Hepatocyte (in vitro differentiated cells): Measurements from ENCODE around the gene PEX7. TPM values are rescaled to one million over a fixed set of nuclear protein-coding genes. Genes with fewer than 3 reads are reported as not detected.

Source experiments
- DNase-seq: peaks from one replicate; pipeline ENCODE4 v3.0.0-alpha.2; 2016; ENCODE audit warnings: low spot score
- H2AFZ ChIP-seq: fragments of 200-600 bp; sonication (generic); 2 replicates; pipeline ENCODE4 v1.6.0; 2016; ENCODE audit warnings: antibody characterized with exemption, mild to moderate bottlenecking
- H3K27ac ChIP-seq: fragments of 200-600 bp; sonication (generic); 2 replicates; pipeline ENCODE4 v1.5.1; 2016; ENCODE audit warnings: mild to moderate bottlenecking
- H3K27me3 ChIP-seq: fragments of 200-600 bp; sonication (generic); 2 replicates; pipeline ENCODE4 v1.6.1; 2016
- H3K36me3 ChIP-seq: fragments of 200-600 bp; sonication (generic); replicated peaks from 2 replicates; pipeline ENCODE4 v1.5.1; 2016; ENCODE audit warnings: low read depth; ENCODE audit not compliant: insufficient read depth
- H3K4me1 ChIP-seq: fragments of 200-600 bp; sonication (generic); 2 replicates; pipeline ENCODE4 v1.5.1; 2016; ENCODE audit warnings: mild to moderate bottlenecking, moderate library complexity; ENCODE audit not compliant: insufficient read depth
- H3K4me2 ChIP-seq: fragments of 200-600 bp; sonication (generic); 2 replicates; pipeline ENCODE4 v1.6.0; 2016
- H3K4me3 ChIP-seq: fragments of 200-600 bp; sonication (generic); 2 replicates; pipeline ENCODE4 v1.5.1; 2016; ENCODE audit warnings: mild to moderate bottlenecking
- H3K79me2 ChIP-seq: fragments of 200-600 bp; sonication (generic); 2 replicates; pipeline ENCODE4 v1.6.0; 2017; ENCODE audit warnings: mild to moderate bottlenecking
- H3K9me2 ChIP-seq: fragments of 200-600 bp; sonication (generic); replicated peaks from 2 replicates; pipeline ENCODE4 v1.6.0; 2017; ENCODE audit warnings: mild to moderate bottlenecking; ENCODE audit not compliant: insufficient read depth
- H3K9me3 ChIP-seq: fragments of 200-600 bp; sonication (generic); 2 replicates; pipeline ENCODE4 v1.5.1; 2016; ENCODE audit warnings: low read depth, mild to moderate bottlenecking
- H4K20me1 ChIP-seq: fragments of 200-600 bp; sonication (generic); 2 replicates; pipeline ENCODE4 v1.6.0; 2016; ENCODE audit warnings: mild to moderate bottlenecking; ENCODE audit not compliant: insufficient read depth, poor library complexity, severe bottlenecking
- EZH2 ChIP-seq: fragments of 200-600 bp; sonication (generic); IDR thresholded peaks from 2 replicates; pipeline ENCODE4 v1.6.1; 2016; ENCODE audit warnings: antibody characterized with exemption, mild to moderate bottlenecking, borderline replicate concordance
- EZH2phosphoT487 ChIP-seq: fragments of 200-600 bp; sonication (generic); IDR thresholded peaks from one replicate; pipeline ENCODE4 v1.6.1; 2018; ENCODE audit warnings: antibody characterized with exemption, mild to moderate bottlenecking, low read depth, moderate library complexity; ENCODE audit not compliant: unreplicated experiment, severe bottlenecking
- WGBS: methylation state at CpG from one replicate; pipeline ENCODE4 v1.1.6; 2016; ENCODE audit warnings: low lambda C conversion rate; ENCODE audit errors: missing lambda C conversion rate; 5-methylcytosine and 5-hydroxymethylcytosine counted together
- polyA plus RNA-seq: library from polyadenylated mRNA; unstranded; fragments of >200 nt; fragmentation: Nextera tagmentation; extraction: Ambion mirVana; gene quantifications from 2 replicates; pipeline ENCODE4 v1.2.1, GENCODE V29; 2016
- small RNA-seq: library from RNA; depleted of rRNA; stranded (forward); fragments of <200 nt; gene quantifications from one replicate; pipeline ENCODE3, GENCODE V24; 2014
- total RNA-seq: library from RNA; depleted of rRNA; stranded (reverse); fragments of >200 nt; gene quantifications from 2 replicates; pipeline ENCODE4 v1.2.3, GENCODE V29; 2014
- TF ChIP-seq, protein P1 (sequence below): fragments of 200-600 bp; sonication (generic); IDR thresholded peaks from 2 replicates; pipeline ENCODE4 v1.5.1; 2016; ENCODE audit warnings: antibody characterized with exemption, mild to moderate bottlenecking; ENCODE audit not compliant: poor library complexity

The PEX7 gene
- total and polyA plus RNA-seq, 2 experiments from 2014 or later: 9.6 to 15.6 TPM

DNA sequence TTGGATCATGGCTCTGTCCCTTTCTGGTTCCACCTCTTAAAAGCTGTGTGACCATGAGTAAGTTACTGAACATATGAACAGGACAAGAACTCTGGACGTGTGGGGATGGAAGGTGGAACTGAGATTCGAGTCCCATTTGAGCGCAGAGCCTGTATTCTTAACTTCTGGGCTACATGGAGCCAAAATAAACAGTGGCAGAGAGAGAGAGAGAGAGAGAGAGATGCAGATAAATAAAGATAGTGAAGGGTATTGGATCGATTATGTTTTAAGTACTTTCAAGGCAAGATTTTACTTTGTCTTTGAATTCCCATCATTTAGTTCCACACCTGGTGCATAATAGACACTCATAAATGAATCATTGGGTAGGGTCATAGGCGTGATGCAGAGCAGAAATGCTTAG, 139.5 kb downstream of the PEX7 start:
- Histone ChIP-seq H3K4me2 (no peak overlapping the region), H3K4me3 (no peak overlapping the region), H2AFZ (no peak overlapping the region), H4K20me1 (no peaks in the 10 kb centered on the region), H3K36me3 (no peaks in the 10 kb centered on the region), H3K79me2 (no peaks in the 10 kb centered on the region), H3K4me1 (peaks cover 3% of the 10 kb centered on the region), H3K27ac (no peak overlapping the region), H3K27me3 (peaks cover under 1% of the 10 kb centered on the region), H3K9me3 (no peaks in the 10 kb centered on the region), H3K9me2 (no peaks in the 10 kb centered on the region)
- TF ChIP-seq, protein P1, sequence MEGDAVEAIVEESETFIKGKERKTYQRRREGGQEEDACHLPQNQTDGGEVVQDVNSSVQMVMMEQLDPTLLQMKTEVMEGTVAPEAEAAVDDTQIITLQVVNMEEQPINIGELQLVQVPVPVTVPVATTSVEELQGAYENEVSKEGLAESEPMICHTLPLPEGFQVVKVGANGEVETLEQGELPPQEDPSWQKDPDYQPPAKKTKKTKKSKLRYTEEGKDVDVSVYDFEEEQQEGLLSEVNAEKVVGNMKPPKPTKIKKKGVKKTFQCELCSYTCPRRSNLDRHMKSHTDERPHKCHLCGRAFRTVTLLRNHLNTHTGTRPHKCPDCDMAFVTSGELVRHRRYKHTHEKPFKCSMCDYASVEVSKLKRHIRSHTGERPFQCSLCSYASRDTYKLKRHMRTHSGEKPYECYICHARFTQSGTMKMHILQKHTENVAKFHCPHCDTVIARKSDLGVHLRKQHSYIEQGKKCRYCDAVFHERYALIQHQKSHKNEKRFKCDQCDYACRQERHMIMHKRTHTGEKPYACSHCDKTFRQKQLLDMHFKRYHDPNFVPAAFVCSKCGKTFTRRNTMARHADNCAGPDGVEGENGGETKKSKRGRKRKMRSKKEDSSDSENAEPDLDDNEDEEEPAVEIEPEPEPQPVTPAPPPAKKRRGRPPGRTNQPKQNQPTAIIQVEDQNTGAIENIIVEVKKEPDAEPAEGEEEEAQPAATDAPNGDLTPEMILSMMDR: no peak
- 80% methylated on average over 5 of the region's 5 CpGs for WGBS
- no peak for DNase-seq

DNA sequence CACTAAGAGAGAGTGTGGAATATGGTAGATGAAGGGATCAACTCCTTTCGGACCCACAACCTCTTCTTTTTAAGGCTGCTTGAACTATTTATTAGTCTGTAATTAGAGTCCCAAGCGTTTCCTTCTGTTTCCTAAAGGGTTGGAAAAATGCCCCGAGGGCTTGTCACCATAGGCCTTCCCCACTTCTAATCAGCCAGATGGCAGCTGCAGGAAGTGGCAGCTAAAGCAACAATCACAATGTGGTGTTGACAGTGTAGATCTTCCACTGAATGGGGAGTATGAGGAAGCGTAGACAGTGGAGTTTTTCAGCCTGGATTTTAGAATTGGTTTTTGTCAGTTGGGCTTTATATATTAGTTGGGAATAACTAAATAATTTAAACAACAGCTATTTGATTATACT, 140.3 kb downstream of the PEX7 start:
- H3K4me3 ChIP-seq: no peak overlapping the region
- H3K36me3 ChIP-seq: no peaks in the 10 kb centered on the region
- no peaks in the 10 kb centered on the region for H3K27me3 ChIP-seq
- WGBS: 33% methylated on average over 4 of the region's 4 CpGs
- H3K9me2 ChIP-seq: no peaks in the 10 kb centered on the region
- no peak for DNase-seq
- no peaks in the 10 kb centered on the region for H3K9me3 ChIP-seq
- no peak overlapping the region for H3K4me2 ChIP-seq
- H3K27ac ChIP-seq: no peak overlapping the region
- no peaks in the 10 kb centered on the region for H4K20me1 ChIP-seq
- no peak overlapping the region for H2AFZ ChIP-seq
- H3K79me2 ChIP-seq: no peaks in the 10 kb centered on the region
- peaks cover 3% of the 10 kb centered on the region for H3K4me1 ChIP-seq
- no peak for TF ChIP-seq EZH2
- no peak for TF ChIP-seq EZH2phosphoT487
- TF ChIP-seq, protein P1: no peak

DNA sequence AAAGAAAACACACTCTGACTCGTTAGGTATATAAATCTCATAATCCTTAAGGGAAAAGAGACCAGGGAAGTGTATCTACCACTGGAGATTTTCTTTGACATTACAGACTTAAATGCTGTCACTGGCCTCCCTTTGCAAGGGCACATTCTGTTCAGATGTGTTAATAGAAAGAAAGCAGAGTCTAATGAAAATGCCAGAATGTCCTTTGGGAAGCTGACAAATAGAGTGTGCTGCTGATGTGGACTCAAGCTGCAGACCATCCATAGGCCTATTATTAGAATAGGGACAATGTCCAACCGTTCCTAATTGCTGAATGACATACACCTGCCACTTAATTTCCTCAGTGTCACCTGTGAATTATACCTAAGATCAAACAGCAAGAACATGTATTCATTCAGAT, 140.9 kb downstream of the PEX7 start:
- Histone ChIP-seq H3K27ac (no peak overlapping the region), H3K27me3 (no peaks in the 10 kb centered on the region), H2AFZ (no peak overlapping the region)

More for the DNA sequence above, 140.9 kb downstream of the PEX7 start:
- Histone ChIP-seq H3K4me2 (no peak overlapping the region), H3K9me2 (no peaks in the 10 kb centered on the region), H3K4me1 (peaks cover 3% of the 10 kb centered on the region), H3K36me3 (no peaks in the 10 kb centered on the region), H4K20me1 (no peaks in the 10 kb centered on the region), H3K4me3 (no peak overlapping the region), H3K79me2 (no peaks in the 10 kb centered on the region), H3K9me3 (no peaks in the 10 kb centered on the region)
- TF ChIP-seq, protein P1: no peak
- TF ChIP-seq EZH2phosphoT487 (no peak), EZH2 (no peak)
- WGBS: 46% methylated on average over 2 of the region's 2 CpGs
- DNase-seq: no peak

Small RNA genes within 50 kb of the gene (small RNA-seq; reads per million reads assigned to genes)
- gene RF00019: not detected
- not detected for gene RF00443

Other genes with a start within 250 kb of the PEX7 start
- gene MAP3K5, start 30.1 kb upstream of the PEX7 start, total RNA-seq: 3.9 and 5.9 TPM in 2 replicates
- gene MAP3K5, start 30.1 kb upstream of the PEX7 start, polyA plus RNA-seq: 2.1 and 2.2 TPM in 2 replicates
- gene SLC35D3, start 99.7 kb downstream of the PEX7 start, total RNA-seq: not detected in 2 replicates
- 0.12 TPM in 1 of 2 replicates, not detected in the other for gene SLC35D3, start 99.7 kb downstream of the PEX7 start, polyA plus RNA-seq
- gene IL20RA, start 222.4 kb downstream of the PEX7 start, total RNA-seq: 0.32 and 0.63 TPM in 2 replicates
- gene IL20RA, start 222.4 kb downstream of the PEX7 start, polyA plus RNA-seq: 0.52 TPM in 1 of 2 replicates, not detected in the other